ENCODE measurements around the gene ITPKA.

ITPKA gene

DNA sequence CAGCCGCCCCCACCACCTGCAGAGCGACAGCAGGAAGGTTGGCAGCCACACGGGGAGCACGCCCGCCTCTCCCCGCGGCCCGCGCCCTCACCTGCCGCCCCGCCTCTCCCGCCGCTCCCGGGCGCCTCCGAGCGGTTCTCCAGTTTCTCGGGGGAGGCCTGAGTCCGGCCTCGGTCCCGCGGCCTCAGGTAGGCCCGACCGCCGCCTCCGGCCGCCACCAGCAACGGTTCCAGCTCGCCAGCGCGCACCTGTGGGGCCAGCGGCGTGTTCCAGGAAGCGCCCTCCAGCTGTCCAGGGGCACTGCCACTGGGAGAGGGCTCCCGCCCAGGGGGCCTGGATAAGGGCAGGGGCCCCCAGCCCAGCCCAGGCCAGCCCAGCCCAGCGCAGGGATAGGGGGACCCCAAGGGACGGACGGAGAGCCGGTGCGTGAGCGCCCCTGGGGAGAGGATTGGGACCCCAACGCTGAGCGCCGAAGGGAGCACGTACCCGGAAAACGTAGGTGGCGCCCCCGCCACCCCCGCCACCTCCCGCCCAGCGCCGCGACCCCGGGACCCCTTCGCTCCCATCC, 17.7 kb downstream of the ITPKA start:
- DNase-seq (ENCODE audit: low spot score) = no peak

DNA sequence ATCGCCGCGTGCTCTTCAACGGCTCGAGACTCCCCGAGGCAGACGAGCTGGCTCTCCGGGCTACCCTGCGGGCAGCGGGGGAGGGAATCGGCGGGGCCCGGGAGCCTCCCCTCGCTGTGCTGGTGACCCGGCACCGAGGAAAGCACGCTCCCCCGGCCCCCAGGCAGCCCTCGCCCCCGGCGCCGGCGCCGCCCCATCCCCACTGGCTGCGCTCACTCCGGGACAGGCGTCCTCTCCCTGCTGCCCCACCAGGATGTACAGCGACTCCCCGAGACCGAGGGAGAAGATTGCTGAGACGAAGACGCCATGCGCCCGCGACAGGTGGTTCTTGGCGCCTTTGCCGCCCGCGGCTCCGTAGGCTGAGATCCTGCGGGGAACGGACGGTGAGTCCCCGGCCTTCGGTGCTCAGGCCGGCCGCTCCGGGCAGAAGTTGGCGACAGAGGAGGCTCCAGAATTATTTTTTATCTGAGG, 18.3 kb downstream of the ITPKA start:
- no peak for DNase-seq (ENCODE audit: low spot score)

DNA sequence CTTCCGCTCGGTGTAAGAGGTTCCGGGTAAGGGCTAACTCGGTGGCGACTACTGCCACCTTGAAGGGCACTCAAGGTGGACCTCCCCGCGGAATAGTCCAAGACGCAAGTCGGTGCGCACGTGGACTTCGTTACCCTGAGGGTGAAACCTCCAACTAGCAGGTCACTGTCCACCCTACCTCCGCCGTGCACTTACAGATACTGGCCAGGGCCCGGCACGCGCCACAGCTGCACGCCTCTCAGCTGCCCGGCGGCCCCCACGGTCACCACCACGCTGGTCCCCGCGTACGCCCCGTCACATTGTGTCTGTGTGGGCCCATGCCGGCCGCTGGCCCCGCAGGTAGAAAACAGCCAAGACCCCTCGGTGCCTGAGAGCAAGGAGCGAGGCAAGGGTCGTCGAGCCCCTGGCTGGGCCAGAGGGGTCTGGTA, 18.9 kb downstream of the ITPKA start:
- no peak for DNase-seq (ENCODE audit: low spot score)

DNA sequence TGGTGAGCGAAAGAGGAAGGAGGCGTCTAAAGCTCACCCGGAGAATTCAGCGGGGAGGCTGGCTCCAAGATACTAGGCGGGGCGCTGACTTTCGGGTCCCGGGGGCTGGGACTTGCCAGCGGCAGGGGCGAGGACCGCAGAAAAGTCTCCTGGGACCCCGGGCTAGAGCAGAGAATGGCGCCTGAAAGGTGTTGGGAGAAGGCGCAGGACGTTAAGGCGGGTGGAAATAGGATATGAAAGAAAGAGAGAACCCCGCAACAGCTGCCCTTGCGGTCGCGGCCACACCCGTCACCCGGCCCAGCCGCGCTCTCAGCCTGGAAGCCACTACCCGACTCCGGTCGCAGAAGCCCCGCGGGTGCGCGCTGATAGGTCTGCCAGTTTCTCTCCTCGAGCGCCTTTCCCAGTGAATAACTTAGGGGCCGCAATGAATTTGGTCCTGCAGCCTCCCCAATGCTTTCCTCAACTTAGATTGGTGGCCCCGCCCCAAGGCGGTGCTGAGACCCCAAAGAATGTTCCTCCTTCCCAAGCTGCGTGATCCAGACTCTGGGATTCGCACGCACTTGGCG, 19.3 kb downstream of the ITPKA start:
- DNase-seq (ENCODE audit: low spot score) = no peak

DNA sequence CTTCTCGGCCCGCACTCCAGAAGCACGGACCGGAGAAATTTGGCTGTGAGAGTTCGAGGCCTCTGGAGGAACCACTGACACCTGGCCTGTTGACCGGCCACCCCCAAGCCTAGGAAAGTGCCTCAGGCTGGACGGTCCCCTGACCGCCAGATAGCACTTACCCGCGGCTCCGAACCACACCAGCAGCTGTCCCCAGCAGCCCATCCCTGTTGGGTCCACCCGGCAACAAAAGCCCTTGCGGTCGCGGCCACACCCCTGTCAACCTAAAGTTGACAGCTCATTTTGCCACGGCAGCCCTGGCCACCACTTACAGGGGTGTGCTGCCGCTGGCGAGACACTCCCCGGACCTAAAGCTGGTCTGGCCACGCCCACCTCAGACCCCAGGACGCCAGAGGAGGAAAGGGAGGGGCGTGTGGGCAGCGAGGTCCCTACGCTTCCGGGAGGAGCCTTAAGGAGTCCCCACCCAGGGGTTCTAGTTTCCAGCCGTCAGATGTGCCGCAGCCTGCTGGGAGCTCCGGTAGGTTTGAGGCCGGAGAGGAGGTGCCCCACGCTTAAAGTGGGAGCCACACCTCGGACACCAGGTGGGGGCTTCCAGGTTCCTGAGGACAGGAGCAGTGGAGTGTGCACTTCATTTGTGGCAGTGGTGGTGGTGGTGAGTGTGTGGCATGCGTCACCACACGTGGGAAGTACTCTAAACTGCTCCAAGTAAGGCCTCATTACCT, 20.0 kb downstream of the ITPKA start, which contains the start of gene LTK:
Gene LTK, minus strand, starts transcription at position 322 of the 722 bp plus-strand sequence. Its CDS starts 118 bp downstream, at position 204.
- DNase-seq (ENCODE audit: low spot score) = no peak

DNA sequence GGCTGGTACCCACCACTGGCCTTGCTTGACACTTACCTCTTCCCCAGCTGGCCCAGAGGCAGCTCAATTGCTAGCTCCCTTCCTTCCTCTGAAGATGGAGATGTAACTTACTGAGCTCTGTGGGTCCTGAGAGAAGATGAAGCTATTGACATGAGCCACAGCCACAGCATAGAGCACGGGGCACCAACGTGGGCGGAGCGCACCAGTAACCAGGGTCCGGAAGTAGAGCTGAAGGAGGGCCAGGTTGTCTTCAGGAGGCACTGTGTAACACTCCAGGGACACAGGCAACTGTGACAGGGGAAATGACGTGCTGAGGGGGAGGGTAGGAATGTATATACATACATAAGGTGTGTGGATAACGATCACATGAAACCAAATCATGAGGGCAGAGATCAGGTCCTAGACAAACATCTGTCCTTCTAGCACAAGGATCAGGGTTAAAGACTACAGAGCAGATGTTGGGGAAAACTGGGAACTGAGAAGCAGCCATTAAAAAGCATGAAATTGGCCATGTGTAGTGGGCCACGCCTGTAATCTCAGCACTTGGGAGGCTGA, 24.3 kb downstream of the ITPKA start:
- DNase-seq (ENCODE audit: low spot score) = no peak

DNA sequence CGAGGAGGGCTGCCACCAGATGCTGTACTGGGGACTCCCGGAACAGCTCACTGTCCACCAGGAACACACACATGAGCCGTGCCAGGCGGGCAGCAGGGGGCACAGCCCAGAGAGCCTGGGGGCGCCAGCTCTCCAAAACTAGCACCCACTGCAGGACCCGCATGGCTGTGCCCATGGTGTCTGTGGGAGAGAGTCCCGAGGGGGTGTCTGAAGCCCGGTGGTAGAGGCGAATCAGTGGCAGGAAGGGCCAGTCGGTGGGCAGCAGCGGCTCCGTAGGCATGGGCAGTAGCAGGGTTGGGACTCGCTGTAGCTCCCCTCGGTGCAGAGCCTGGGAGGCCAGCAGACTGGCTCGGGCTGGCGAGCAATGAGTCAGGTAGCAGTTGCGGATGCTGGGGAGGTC, 27.0 kb downstream of the ITPKA start:
- DNase-seq (ENCODE audit: low spot score) = no peak

DNA sequence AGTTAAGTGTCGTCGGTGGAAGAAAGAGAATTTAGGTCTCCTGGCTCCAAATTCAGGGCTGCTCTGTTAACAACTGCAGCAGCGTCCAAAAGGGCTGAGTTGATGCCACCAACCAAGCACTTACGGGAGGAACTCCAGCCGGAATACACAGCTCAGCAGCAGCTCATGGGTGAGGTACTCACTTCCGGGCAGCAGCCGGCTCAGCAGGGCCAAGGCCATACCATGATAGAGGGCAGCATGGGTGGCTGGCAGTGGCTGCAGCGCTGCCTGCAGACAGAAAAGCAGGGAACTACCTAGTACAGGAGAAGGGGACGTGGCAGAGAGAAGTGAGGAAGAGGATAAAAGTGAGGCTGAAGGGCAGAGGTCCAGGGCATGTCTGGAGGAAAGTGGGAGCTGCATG, 27.9 kb downstream of the ITPKA start:
- no peak for DNase-seq (ENCODE audit: low spot score)

DNA sequence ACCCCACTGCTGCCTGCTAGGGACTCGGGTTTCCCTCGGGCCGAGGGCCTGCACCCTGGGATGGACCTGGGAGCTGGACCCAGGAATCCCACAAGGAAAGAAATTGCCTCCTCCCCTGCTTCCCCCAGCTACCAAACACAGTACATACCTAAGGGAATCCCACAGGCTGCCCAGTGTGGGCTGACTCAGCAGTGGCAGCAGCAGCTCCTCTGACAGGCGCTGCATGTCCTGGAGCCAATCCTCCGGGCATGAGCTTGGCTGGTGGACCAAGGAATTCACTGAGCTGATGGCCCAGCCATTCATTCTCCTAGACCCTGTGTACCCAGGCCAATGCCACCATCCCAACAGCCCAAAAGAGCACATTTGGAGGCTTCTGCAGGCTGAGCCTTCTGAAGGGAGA, 29.4 kb downstream of the ITPKA start:
- no peak for DNase-seq (ENCODE audit: low spot score)

DNA sequence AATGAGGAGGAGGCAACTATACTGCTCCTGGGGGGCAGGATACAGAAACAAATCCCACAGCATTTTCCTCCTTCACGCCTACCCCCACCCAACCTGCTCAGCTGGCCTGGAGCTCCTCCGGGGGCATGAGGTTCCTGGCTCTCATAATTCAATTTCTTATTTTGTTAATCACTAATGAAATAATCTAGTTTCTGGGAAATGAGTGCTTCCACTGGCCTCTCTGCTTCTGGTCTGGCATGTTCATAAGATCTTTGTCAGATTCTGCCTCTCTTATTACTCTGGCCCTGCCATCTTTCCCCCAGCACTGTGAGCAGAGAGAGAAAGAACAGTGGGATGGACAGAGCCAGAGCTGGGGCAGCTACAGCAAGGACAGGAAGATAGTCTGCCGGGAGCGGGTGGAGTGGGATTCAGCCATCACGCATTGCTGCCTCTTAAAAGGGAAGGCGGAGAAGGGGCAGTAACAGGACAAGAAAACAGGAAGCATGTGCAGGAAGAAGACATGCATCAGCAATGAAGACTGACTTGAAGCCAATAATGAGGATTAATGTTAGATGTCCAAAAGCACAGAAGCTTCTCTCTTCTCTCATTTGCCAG, 36.8 kb downstream of the ITPKA start:
- no peak for DNase-seq (ENCODE audit: low spot score)

DNA sequence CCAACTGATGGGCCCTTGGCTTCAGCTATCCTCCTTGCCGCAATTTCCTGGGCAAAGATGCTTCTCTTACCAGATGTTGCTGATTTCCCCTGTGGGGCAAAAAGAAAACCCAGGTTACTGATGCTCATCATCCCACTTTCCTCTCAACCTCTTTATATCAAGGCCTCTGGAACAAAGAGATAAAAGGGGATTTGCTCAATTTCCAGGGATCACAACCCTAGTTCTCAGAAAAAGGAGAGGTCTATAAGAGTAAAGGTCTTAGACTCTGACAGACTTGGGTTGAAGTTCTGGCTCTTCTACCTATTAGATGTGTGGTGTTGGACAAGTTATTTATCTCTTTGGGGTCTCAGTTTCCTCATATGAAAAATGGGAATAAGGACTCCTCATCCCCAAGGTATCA, 41.9 kb downstream of the ITPKA start:
- no peak for DNase-seq (ENCODE audit: low spot score)

DNA sequence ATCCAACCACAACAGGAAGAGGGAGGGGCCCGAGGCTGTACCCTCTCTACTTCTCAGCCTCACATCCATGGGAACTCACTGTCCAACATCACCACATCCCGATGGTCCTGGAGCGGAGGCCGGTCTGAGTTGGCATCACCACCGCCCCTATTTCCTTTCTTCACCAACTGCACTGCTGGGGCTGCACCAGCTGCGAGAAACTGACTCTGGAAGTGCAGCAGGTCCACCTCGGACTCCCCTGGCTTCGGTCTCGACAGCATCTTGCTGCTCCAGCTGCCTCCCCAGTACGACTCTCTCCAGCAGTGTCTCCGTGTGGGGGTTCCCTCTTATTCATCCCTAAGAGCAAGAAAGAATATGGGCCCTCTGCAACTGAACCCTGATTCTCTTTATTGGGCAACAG, 43.2 kb downstream of the ITPKA start:
- no peak for DNase-seq (ENCODE audit: low spot score)

DNA sequence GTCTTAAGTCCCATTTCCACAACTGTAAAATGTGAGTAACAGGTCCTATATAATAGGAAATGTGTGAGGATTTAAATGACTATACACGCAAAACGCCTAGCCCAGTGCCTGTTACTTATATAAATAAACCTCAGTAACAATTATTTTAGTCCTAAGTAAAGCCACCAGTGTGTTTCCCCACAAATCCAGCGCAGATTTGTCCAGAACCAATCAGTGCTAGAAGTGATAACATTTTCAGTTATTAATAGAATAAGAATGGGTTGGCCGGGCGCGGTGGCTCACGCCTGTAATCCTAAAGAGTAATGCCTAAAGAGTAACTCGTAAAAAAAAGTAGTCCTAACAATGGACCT, 49.8 kb downstream of the ITPKA start:
- no peak for DNase-seq (ENCODE audit: low spot score)

DNA sequence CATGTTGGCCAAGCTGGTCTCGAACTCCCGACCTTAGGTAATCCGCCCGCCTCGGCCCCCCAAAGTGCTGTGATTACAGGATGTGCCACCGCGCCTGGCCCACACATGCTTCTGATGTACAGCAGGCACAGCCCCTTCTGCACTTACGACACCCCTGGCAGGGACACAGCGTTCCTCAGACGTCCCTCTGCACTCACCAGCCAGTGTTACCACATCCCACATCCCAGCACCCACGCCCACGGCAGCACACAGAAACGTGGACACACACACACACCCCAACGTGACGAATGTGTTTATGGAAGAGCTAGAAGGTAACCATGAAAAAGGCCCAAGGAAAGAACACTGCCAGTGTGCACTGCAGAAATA, 51.0 kb downstream of the ITPKA start:
- no peak for DNase-seq (ENCODE audit: low spot score)

DNA sequence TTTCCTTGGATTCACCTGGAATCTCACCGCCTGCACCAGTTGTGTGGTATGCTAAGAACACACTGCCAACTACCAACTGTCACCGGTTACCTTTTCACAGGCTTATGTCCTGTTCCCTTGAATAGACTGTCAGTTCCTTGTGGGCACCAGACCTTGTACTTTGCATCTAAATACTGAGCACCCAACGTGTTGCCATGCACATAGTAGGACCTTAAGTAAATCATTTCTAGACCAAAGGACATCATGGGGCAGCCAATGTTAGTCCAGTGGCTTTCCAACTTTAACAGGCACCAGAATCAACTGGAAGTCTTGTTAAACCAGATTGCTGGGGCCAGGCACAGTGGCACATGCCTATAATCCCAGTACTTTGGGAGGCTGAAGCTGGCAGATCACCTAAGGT, 51.5 kb downstream of the ITPKA start:
- DNase-seq (ENCODE audit: low spot score) = no peak

DNA sequence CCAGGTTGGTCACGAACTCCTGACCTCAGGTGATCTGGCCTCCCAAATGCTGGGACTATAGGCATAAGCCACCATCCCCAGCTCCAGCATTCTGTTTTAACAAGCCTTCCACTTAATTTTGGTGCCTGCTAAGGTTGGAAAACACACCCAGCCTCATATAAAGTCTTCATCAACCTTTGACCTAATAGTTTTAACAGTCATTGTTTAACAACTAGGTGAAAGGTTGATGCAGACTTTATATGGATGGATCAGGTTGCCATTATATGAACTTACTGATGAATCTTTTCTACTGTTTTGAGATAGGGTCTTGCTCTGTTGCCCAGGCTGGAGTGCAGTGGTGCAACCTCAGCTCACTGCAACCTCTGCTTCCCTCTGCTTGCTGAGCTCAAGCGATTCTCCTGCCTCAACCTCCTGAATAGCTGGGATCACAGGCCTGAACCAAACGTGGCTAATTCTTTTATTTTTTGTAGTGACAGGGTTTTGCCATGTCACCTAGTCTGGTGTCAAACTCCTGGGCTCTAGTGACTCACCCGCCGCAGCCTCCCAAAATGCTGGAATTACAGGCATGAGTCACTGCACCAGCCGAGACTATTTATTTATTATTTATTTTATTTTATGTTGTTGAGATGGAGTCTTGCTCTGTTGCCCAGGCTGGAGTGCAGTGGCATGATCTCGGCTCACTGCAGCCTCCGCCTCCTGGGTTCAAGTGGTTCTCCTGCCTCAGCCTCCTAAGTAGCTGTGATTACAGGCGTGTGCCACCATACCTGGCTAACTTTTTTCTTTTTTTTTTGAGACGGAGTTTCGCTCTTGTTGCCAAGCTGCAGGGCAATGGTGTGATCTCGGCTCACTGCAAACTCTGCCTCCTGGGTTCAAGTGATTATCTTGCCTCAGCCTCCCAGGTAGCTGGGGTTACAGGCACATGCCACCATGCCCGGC, 53.4 kb downstream of the ITPKA start:
- no peak for DNase-seq (ENCODE audit: low spot score)

DNA sequence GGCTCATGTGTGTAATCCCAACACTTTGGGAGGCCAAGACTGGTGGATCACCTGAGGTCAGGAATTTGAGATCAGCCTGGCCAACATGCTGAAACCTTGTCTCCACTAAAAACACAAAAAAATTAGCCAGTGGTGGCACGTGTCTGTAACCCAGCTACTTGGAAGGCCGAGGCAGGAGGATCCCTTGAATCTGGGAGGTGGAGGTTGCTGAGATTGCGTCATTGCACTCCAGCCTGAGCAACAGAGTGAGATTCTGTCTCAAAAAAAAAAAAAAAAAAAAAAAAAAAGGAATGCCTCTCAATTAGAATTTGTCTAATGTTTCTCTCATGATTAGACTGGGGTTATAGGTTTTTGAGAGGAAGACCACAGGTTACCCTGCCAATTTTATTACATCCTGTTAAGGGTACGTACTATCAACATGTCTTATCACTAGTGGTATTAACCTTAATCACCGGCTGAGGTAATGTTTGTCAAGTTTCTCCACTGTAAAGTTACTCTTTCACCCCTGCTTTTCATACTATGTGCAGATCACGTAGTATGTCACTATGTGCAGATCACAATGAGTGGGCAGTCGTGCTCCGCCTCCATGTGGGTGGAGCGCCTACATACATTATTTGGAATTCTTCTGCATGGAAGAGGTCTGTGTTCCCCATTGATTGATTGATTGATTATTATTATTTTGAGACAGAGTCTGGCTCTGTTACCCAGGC, 56.5 kb downstream of the ITPKA start:
- no peak for DNase-seq (ENCODE audit: low spot score)

All from D341Med (cell line).